IMR-90 (cell line): ENCODE measurements around the gene CNGB1. TPM values are rescaled to one million over a fixed set of nuclear protein-coding genes. Genes with fewer than 3 reads are reported as not detected.

Source experiments
- ATAC-seq: fragments of 200-7000 bp; cut with Tn5 transposase; 2 replicates; pipeline ENCODE4 v1.9.1; 2020; ENCODE audit warnings: low read depth, mild to moderate bottlenecking, moderate library complexity
- BruUV-seq: library from RNA; stranded (reverse); fragments of 400-500 nt; replicated peaks from 2 replicates; lab custom pipeline; 2021; lab: Mats Ljungman, UMichigan
- CTCF ChIA-PET: fragments of 300-600 bp; formaldehyde crosslinking; extraction: SDS; loops from one replicate; lab custom pipeline; 2021; ENCODE audit warnings: antibody characterized with exemption; lab: Yijun Ruan, JAX
- POLR2A ChIA-PET: fragments of 300-600 bp; sonication (Branson Sonifier 250); formaldehyde crosslinking; loops from one replicate; lab custom pipeline; 2022; ENCODE audit warnings: antibody characterized with exemption; ENCODE audit not compliant: unreplicated experiment; lab: Charles Lee
- DNase-seq: peaks from one replicate; pipeline ENCODE4 v3.0.0; 2013
- H2AFZ ChIP-seq: replicated peaks from 2 replicates; pipeline ENCODE3; 2013; ENCODE audit warnings: low read length, mild to moderate bottlenecking; ENCODE audit not compliant: poor library complexity
- H2AK5ac ChIP-seq: 2 replicates; pipeline ENCODE4 v1.6.1; 2013; ENCODE audit warnings: low read depth, low read length, inconsistent platforms
- H2AK9ac ChIP-seq: replicated peaks from 2 replicates; pipeline ENCODE3; 2013; ENCODE audit warnings: mild to moderate bottlenecking, low read depth, low read length, moderate library complexity; ENCODE audit not compliant: poor library complexity
- H2BK120ac ChIP-seq: 2 replicates; pipeline ENCODE4 v1.6.1; 2013; ENCODE audit warnings: low read depth, low read length, inconsistent platforms
- H2BK15ac ChIP-seq: 3 replicates; pipeline ENCODE4 v1.6.1; 2013; ENCODE audit warnings: low read depth, low read length, inconsistent platforms
- H2BK20ac ChIP-seq: 2 replicates; pipeline ENCODE4 v1.6.1; 2013; ENCODE audit warnings: low read depth, mild to moderate bottlenecking, inconsistent platforms, low read length, moderate library complexity
- H2BK5ac ChIP-seq: 2 replicates; pipeline ENCODE4 v1.6.1; 2013; ENCODE audit warnings: mild to moderate bottlenecking, low read depth, low read length, inconsistent platforms; ENCODE audit not compliant: poor library complexity, severe bottlenecking
- H3K14ac ChIP-seq: replicated peaks from 2 replicates; pipeline ENCODE4 v1.6.1; 2013; ENCODE audit warnings: low read depth, low read length, inconsistent platforms
- H3K18ac ChIP-seq: 2 replicates; pipeline ENCODE4 v1.6.1; 2013; ENCODE audit warnings: low read depth, low read length, control low read depth
- H3K23ac ChIP-seq: 2 replicates; pipeline ENCODE4 v1.6.1; 2013; ENCODE audit warnings: low read depth, low read length, inconsistent platforms
- H3K27ac ChIP-seq: 2 replicates; pipeline ENCODE4 v1.5.1; 2013; ENCODE audit warnings: mild to moderate bottlenecking, control low read depth, low read length; ENCODE audit not compliant: insufficient read depth
- H3K27me3 ChIP-seq: 2 replicates; pipeline ENCODE4 v1.6.1; 2013; ENCODE audit warnings: low read length; ENCODE audit not compliant: control insufficient read depth, insufficient read depth
- H3K36me3 ChIP-seq: 2 replicates; pipeline ENCODE4 v1.6.1; 2013; ENCODE audit warnings: low read length, mixed read lengths; ENCODE audit not compliant: control insufficient read depth, insufficient read depth
- H3K4ac ChIP-seq: 2 replicates; pipeline ENCODE4 v1.6.1; 2013; ENCODE audit warnings: low read depth, low read length, inconsistent platforms
- H3K4me1 ChIP-seq: 2 replicates; pipeline ENCODE4 v1.6.1; 2013; ENCODE audit warnings: low read length, mixed read lengths; ENCODE audit not compliant: control insufficient read depth, insufficient read depth
- H3K4me2 ChIP-seq: 2 replicates; pipeline ENCODE4 v1.6.1; 2013; ENCODE audit warnings: low read depth, mild to moderate bottlenecking, control low read depth, low read length, moderate library complexity
- H3K4me3 ChIP-seq: 2 replicates; pipeline ENCODE4 v1.5.1; 2013; ENCODE audit warnings: low read depth, mild to moderate bottlenecking, control low read depth, low read length, moderate library complexity; ENCODE audit not compliant: insufficient read depth
- H3K56ac ChIP-seq: 2 replicates; pipeline ENCODE4 v1.6.1; 2013; ENCODE audit warnings: low read length, inconsistent platforms; ENCODE audit not compliant: insufficient read depth; ENCODE audit errors: extremely low read depth
- H3K79me1 ChIP-seq, 2 experiments: 2 replicates each; pipeline ENCODE4 v1.6.1; 2013; ENCODE audit warnings: low read length in 2 of 2, inconsistent platforms in 1 of 2, low read depth in 1 of 2
- H3K9ac ChIP-seq: 2 replicates; pipeline ENCODE4 v1.6.1; 2013; ENCODE audit warnings: low read depth, low read length, control low read depth
- H3K9me1 ChIP-seq: 2 replicates; pipeline ENCODE4 v1.6.1; 2013; ENCODE audit warnings: low read length, inconsistent platforms; ENCODE audit not compliant: insufficient read depth
- H3K9me3 ChIP-seq: 2 replicates; pipeline ENCODE4 v1.6.1; 2013; ENCODE audit warnings: low read length; ENCODE audit not compliant: control insufficient read depth, insufficient read depth
- H4K20me1 ChIP-seq: 2 replicates; pipeline ENCODE4 v1.6.1; 2013; ENCODE audit warnings: low read length, inconsistent platforms; ENCODE audit not compliant: insufficient read depth
- H4K5ac ChIP-seq: 2 replicates; pipeline ENCODE4 v1.6.1; 2013; ENCODE audit warnings: mild to moderate bottlenecking, low read depth, low read length, control low read depth
- H4K8ac ChIP-seq, 2 experiments: 2 replicates each; pipeline ENCODE4 v1.6.1; 2013; ENCODE audit warnings: low read depth in 2 of 2, low read length in 2 of 2, control low read depth in 1 of 2, inconsistent platforms in 1 of 2
- H4K91ac ChIP-seq: 2 replicates; pipeline ENCODE4 v1.6.1; 2013; ENCODE audit warnings: low read depth, low read length, inconsistent platforms; ENCODE audit not compliant: insufficient read depth
- BHLHE40 ChIP-seq: fragments of 150-350 bp; IDR thresholded peaks from 2 replicates; pipeline ENCODE4 v1.6.1; 2016; ENCODE audit warnings: mild to moderate bottlenecking, low read depth, low read length
- CEBPB ChIP-seq: IDR thresholded peaks from 2 replicates; pipeline ENCODE4 v1.6.1; 2012; ENCODE audit warnings: low read depth, low read length, improper control_type of control experiment
- CHD1 ChIP-seq: IDR thresholded peaks from 2 replicates; pipeline ENCODE4 v1.6.1; 2012; ENCODE audit warnings: low read depth, low read length, improper control_type of control experiment
- CTCF ChIP-seq: conservative IDR thresholded peaks from 2 replicates; pipeline ENCODE4 v1.5.1; 2012; ENCODE audit warnings: mild to moderate bottlenecking, low read depth, low read length, improper control_type of control experiment
- ELK1 ChIP-seq: fragments of 150-350 bp; IDR thresholded peaks from 2 replicates; pipeline ENCODE4 v1.6.1; 2016; ENCODE audit warnings: low read depth, mild to moderate bottlenecking, low read length, moderate library complexity, borderline replicate concordance
- MAFK ChIP-seq: IDR thresholded peaks from 2 replicates; pipeline ENCODE4 v1.6.1; 2012; ENCODE audit warnings: low read depth, low read length, improper control_type of control experiment
- MAZ ChIP-seq: IDR thresholded peaks from 2 replicates; pipeline ENCODE4 v1.6.1; 2012; ENCODE audit warnings: low read depth, mild to moderate bottlenecking, low read length, improper control_type of control experiment, moderate library complexity, borderline replicate concordance
- MXI1 ChIP-seq: IDR thresholded peaks from 2 replicates; pipeline ENCODE4 v1.6.1; 2012; ENCODE audit warnings: low read depth, mild to moderate bottlenecking, low read length, moderate library complexity, borderline replicate concordance
- NFE2L2 ChIP-seq: fragments of 150-350 bp; IDR thresholded peaks from 2 replicates; pipeline ENCODE4 v1.6.1; 2016; ENCODE audit warnings: low read depth, mild to moderate bottlenecking, low read length
- POLR2A ChIP-seq: IDR thresholded peaks from 2 replicates; pipeline ENCODE4 v1.6.1; 2012; ENCODE audit warnings: mild to moderate bottlenecking, low read depth, low read length
- RCOR1 ChIP-seq: IDR thresholded peaks from 2 replicates; pipeline ENCODE4 v1.6.1; 2012; ENCODE audit warnings: mild to moderate bottlenecking, low read length, improper control_type of control experiment; ENCODE audit not compliant: insufficient replicate concordance
- RFX5 ChIP-seq: IDR thresholded peaks from 2 replicates; pipeline ENCODE4 v1.8.0; 2012; ENCODE audit warnings: low read depth, mild to moderate bottlenecking, low read length, moderate library complexity
- SMC3 ChIP-seq: fragments of 150-350 bp; IDR thresholded peaks from 2 replicates; pipeline ENCODE4 v1.6.1; 2016; ENCODE audit warnings: low read depth, mild to moderate bottlenecking, antibody characterized with exemption, low read length, moderate library complexity
- USF2 ChIP-seq: fragments of 150-350 bp; IDR thresholded peaks from 2 replicates; pipeline ENCODE4 v1.6.1; 2017; ENCODE audit warnings: mild to moderate bottlenecking, antibody characterized with exemption, low read length, low read depth
- WGBS, 2 experiments: methylation state at CpG; one replicate each; pipeline versions ENCODE4 v1.1.5 to v1.1.7; 2013; ENCODE audit warnings: missing lambda C conversion rate in 2 of 2; ENCODE audit not compliant: insufficient read length in 1 of 2; ENCODE audit errors: extremely low coverage in 2 of 2; 5-methylcytosine and 5-hydroxymethylcytosine counted together
- dilution Hi-C: fragments of 300-500 bp; cut with HindIII; formaldehyde crosslinking; loops from one replicate; pipeline ENCODE4 v1.14.3; 2018; ENCODE audit warnings: low sequenced_read_pairs; ENCODE audit not compliant: unreplicated experiment
- in situ Hi-C: fragments of 300-500 bp; cut with MboI; formaldehyde crosslinking; loops from 3 replicates; pipeline ENCODE4 v1.14.3; 2019; ENCODE audit warnings: low sequenced_read_pairs, inconsistent platforms, mixed read lengths
- intact Hi-C: fragments of 100-400 bp; cut with micrococcal nuclease; formaldehyde crosslinking; loops from 2 replicates; pipeline ENCODE4 v1.10.0; 2022
- polyA plus RNA-seq, 3 experiments: library from polyadenylated mRNA; depleted of rRNA; stranded (reverse); fragments of >200 nt; gene quantifications; 2 replicates each; pipeline ENCODE4 v1.2.3, GENCODE V29; 2012; ENCODE audit warnings: low replicate concordance in 1 of 3
- total RNA-seq: library from RNA; depleted of rRNA; stranded (reverse); fragments of >200 nt; gene quantifications from 2 replicates; pipeline ENCODE4 v1.2.3, GENCODE V29; 2012

The CNGB1 gene
- total and polyA plus RNA-seq, 2 of the 4 experiments (the other 2 are of a cell fraction), result not detected

- Histone ChIP-seq H3K4ac (no peak overlapping the region), H4K20me1 (no peaks in the 10 kb centered on the region), H3K4me3 (no peak overlapping the region), H2BK5ac (no peak overlapping the region), H4K5ac (no peak overlapping the region), H2AK5ac (no peak overlapping the region), H2BK15ac (no peak overlapping the region), H2AK9ac (no peak overlapping the region), H3K4me1 (no peaks in the 10 kb centered on the region), H3K79me1 (no peaks in the 10 kb centered on the region), H3K23ac (no peak overlapping the region), H3K9me1 (no peaks in the 10 kb centered on the region), H4K8ac (no peak overlapping the region), H3K4me2 (no peak overlapping the region), H3K27ac (no peak overlapping the region), H2BK120ac (no peak overlapping the region), H3K9me3 (no peaks in the 10 kb centered on the region), H3K27me3 (peaks cover 55% of the 10 kb centered on the region), H3K56ac (no peak overlapping the region), H4K91ac (no peak overlapping the region), H3K14ac (no peak overlapping the region), H2AFZ (no peak overlapping the region), H3K9ac (no peak overlapping the region), H3K18ac (no peak overlapping the region), H2BK20ac (no peak overlapping the region), H3K36me3 (no peaks in the 10 kb centered on the region)
- intact Hi-C loops (no loop called here), in situ Hi-C loops (no loop called here), dilution Hi-C loops (no loop called here)
- no peak for TF ChIP-seq MAZ
- TF ChIP-seq MAFK, result no peak
- no peak for TF ChIP-seq ELK1
- TF ChIP-seq NFE2L2, result no peak
- no peak for TF ChIP-seq USF2
- TF ChIP-seq RCOR1, result no peak
- TF ChIP-seq BHLHE40, result no peak
- TF ChIP-seq SMC3, result no peak
- TF ChIP-seq POLR2A, result no peak
- TF ChIP-seq MXI1, result no peak
- no peak for TF ChIP-seq RFX5
- no peak for TF ChIP-seq CTCF
- no peak for TF ChIP-seq CEBPB
- no peak for TF ChIP-seq CHD1
- DNase-seq, result no peak
- no peak for ATAC-seq
- ChIA-PET POLR2A (no interaction called here), CTCF (no interaction called here)
- no TSS peak for BruUV-seq
- WGBS, 2 experiments, result no CpG with 5 or more reads among the region's 8 CpGs
Measured at GRCh38 chr16:57957673-57958392, 13.1 kb downstream of the CNGB1 start.
